HEK293 (cell line): Measurements from ENCODE around the gene AUH.

Experiments used
- CTCF ChIA-PET: fragments of 350-600 bp; formaldehyde crosslinking; extraction: SDS; loops from one replicate; lab custom pipeline; 2021; ENCODE audit warnings: antibody characterized with exemption; lab: Yijun Ruan, JAX
- POLR2A ChIA-PET: fragments of 300-600 bp; formaldehyde crosslinking; extraction: SDS; loops from one replicate; lab custom pipeline; 2020; ENCODE audit warnings: antibody characterized with exemption, inconsistent platforms; lab: Yijun Ruan, JAX
- H3K27ac ChIP-seq: fragments of 200-500 bp; sonication (Bioruptor generic); 2 replicates; pipeline ENCODE4 v1.5.1; 2014; ENCODE audit warnings: low read depth, low read length, control low read depth, inconsistent platforms; ENCODE audit errors: extremely low read depth
- H3K36me3 ChIP-seq, 2 experiments: fragments of 200-500 bp in 1 of 2; sonication (Bioruptor generic) in 1 of 2; 1 replicate in 1 of 2; 2 replicates in 1 of 2; pipeline ENCODE4 v1.5.1; 2014 to 2017; ENCODE audit warnings: inconsistent platforms in 2 of 2, low read length in 2 of 2; ENCODE audit not compliant: control insufficient read depth in 2 of 2, insufficient read depth in 1 of 2
- H3K4me1 ChIP-seq: fragments of 200-500 bp; sonication (Bioruptor generic); 2 replicates; pipeline ENCODE4 v1.5.1; 2014; ENCODE audit warnings: mild to moderate bottlenecking, low read length, inconsistent platforms; ENCODE audit not compliant: control insufficient read depth, insufficient read depth
- H3K4me3 ChIP-seq: 2 replicates; pipeline ENCODE4 v1.5.1; 2011; ENCODE audit warnings: low read depth, mild to moderate bottlenecking, control low read depth, low read length, moderate library complexity
- H3K9me3 ChIP-seq: fragments of 200-500 bp; sonication (Bioruptor generic); 2 replicates; pipeline ENCODE4 v1.5.1; 2014; ENCODE audit warnings: low read depth, low read length, inconsistent platforms; ENCODE audit not compliant: control insufficient read depth, insufficient read depth
- GLI2 ChIP-seq: fragments of 450-650 bp; formaldehyde crosslinking; IDR thresholded peaks from 2 replicates; pipeline ENCODE4; 2017; ENCODE audit warnings: missing biosample characterization, missing genetic modification characterization, low read depth, borderline replicate concordance
- HOXC10 ChIP-seq: sonication (generic); formaldehyde crosslinking; IDR thresholded peaks from 2 replicates; pipeline ENCODE4 v1.8.1; 2023; ENCODE audit warnings: mild to moderate bottlenecking, missing genetic modification reagents
- REST ChIP-seq: fragments of 450-650 bp; formaldehyde crosslinking; IDR thresholded peaks from 2 replicates; pipeline ENCODE4 v1.5.1; 2016; ENCODE audit warnings: missing biosample characterization, missing genetic modification characterization
- SP3 ChIP-seq: fragments of 450-650 bp; formaldehyde crosslinking; IDR thresholded peaks from 2 replicates; pipeline ENCODE4 v1.5.1; 2016; ENCODE audit warnings: missing biosample characterization, missing genetic modification characterization
- TCF7L2 ChIP-seq: IDR thresholded peaks from 2 replicates; pipeline ENCODE4 v1.6.1; 2011; ENCODE audit warnings: low read depth, mild to moderate bottlenecking, inconsistent platforms, low read length, moderate library complexity, borderline replicate concordance
- ZNF132 ChIP-seq: fragments of 450-650 bp; formaldehyde crosslinking; IDR thresholded peaks from 2 replicates; pipeline ENCODE4 v1.5.1; 2017; ENCODE audit warnings: missing biosample characterization, missing genetic modification characterization, borderline replicate concordance
- ZNF16 ChIP-seq: fragments of 450-650 bp; formaldehyde crosslinking; IDR thresholded peaks from 2 replicates; pipeline ENCODE4 v1.5.1; 2016; ENCODE audit warnings: low read depth, missing biosample characterization, missing genetic modification characterization
- ZNF223 ChIP-seq: fragments of 450-650 bp; formaldehyde crosslinking; IDR thresholded peaks from 2 replicates; pipeline ENCODE4 v1.5.1; 2016; ENCODE audit warnings: missing biosample characterization, missing genetic modification characterization
- ZNF341 ChIP-seq: fragments of 450-650 bp; formaldehyde crosslinking; IDR thresholded peaks from 2 replicates; pipeline ENCODE4; 2016; ENCODE audit warnings: low read depth, missing biosample characterization, missing genetic modification characterization
- ZNF350 ChIP-seq: fragments of 450-650 bp; formaldehyde crosslinking; IDR thresholded peaks from 2 replicates; pipeline ENCODE4 v1.5.0; 2017; ENCODE audit warnings: missing biosample characterization, mild to moderate bottlenecking, missing genetic modification characterization
- ZNF624 ChIP-seq: fragments of 450-650 bp; formaldehyde crosslinking; IDR thresholded peaks from 2 replicates; pipeline ENCODE4 v1.5.1; 2017; ENCODE audit warnings: missing biosample characterization, missing genetic modification characterization
- ZNF747 ChIP-seq: fragments of 450-650 bp; formaldehyde crosslinking; IDR thresholded peaks from 2 replicates; pipeline ENCODE4 v1.5.1; 2016; ENCODE audit warnings: missing biosample characterization, missing genetic modification characterization
- ZNF843 ChIP-seq: fragments of 450-650 bp; formaldehyde crosslinking; IDR thresholded peaks from 2 replicates; pipeline ENCODE4 v1.5.1; 2016; ENCODE audit warnings: missing biosample characterization, missing genetic modification characterization
- ZSCAN16 ChIP-seq: fragments of 450-650 bp; formaldehyde crosslinking; IDR thresholded peaks from 2 replicates; pipeline ENCODE4 v1.5.1; 2016; ENCODE audit warnings: missing biosample characterization, missing genetic modification characterization
- TF ChIP-seq, protein P1 (sequence below): fragments of 450-650 bp; formaldehyde crosslinking; IDR thresholded peaks from 2 replicates; pipeline ENCODE4 v1.5.1; 2016; ENCODE audit warnings: missing biosample characterization, missing genetic modification characterization
- TF ChIP-seq, protein P2 (sequence below): fragments of 450-650 bp; formaldehyde crosslinking; IDR thresholded peaks from 2 replicates; pipeline ENCODE4; 2016; ENCODE audit warnings: missing biosample characterization, missing genetic modification characterization
- TF ChIP-seq, protein P3 (sequence below): fragments of 450-650 bp; IDR thresholded peaks from 2 replicates; pipeline ENCODE4 v1.5.1; 2018; ENCODE audit warnings: missing biosample characterization, missing genetic modification characterization
- TF ChIP-seq, protein P4 (sequence below): fragments of 450-650 bp; formaldehyde crosslinking; IDR thresholded peaks from 2 replicates; pipeline ENCODE4 v1.5.1; 2016; ENCODE audit warnings: missing biosample characterization, missing genetic modification characterization

Gene AUH

GRCh38 chr9:91241909-91242308 lies 119.8 kb downstream of the AUH start:
- TF ChIP-seq, protein P1, sequence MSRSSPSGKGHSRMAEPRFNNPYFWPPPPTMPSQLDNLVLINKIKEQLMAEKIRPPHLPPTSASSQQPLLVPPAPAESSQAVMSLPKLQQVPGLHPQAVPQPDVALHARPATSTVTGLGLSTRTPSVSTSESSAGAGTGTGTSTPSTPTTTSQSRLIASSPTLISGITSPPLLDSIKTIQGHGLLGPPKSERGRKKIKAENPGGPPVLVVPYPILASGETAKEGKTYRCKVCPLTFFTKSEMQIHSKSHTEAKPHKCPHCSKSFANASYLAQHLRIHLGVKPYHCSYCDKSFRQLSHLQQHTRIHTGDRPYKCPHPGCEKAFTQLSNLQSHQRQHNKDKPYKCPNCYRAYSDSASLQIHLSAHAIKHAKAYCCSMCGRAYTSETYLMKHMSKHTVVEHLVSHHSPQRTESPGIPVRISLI (tag by site-specific recombination) = no peak
- no peak for TF ChIP-seq ZNF843 (tag by site-specific recombination)
- no peak for TF ChIP-seq ZNF341 (tag by site-specific recombination)
- TF ChIP-seq ZNF223 = no peak
- no peak for TF ChIP-seq TCF7L2
- no peak for TF ChIP-seq SP3 (tag by site-specific recombination)
- TF ChIP-seq, all 188 proteins: peak for 0
- no peak overlapping the region for H3K4me3 ChIP-seq
- CTCF ChIA-PET = no interaction called here
- H3K4me1 ChIP-seq = 0 out of 2 replicates have a peak, but pooled peaks cover 3% of the 10 kb centered on the region
- H3K27ac ChIP-seq = no peak overlapping the region
- no peaks in the 10 kb centered on the region for H3K9me3 ChIP-seq
- H3K36me3 ChIP-seq = no peaks in the 10 kb centered on the region
- POLR2A ChIA-PET = no interaction called here

DNA sequence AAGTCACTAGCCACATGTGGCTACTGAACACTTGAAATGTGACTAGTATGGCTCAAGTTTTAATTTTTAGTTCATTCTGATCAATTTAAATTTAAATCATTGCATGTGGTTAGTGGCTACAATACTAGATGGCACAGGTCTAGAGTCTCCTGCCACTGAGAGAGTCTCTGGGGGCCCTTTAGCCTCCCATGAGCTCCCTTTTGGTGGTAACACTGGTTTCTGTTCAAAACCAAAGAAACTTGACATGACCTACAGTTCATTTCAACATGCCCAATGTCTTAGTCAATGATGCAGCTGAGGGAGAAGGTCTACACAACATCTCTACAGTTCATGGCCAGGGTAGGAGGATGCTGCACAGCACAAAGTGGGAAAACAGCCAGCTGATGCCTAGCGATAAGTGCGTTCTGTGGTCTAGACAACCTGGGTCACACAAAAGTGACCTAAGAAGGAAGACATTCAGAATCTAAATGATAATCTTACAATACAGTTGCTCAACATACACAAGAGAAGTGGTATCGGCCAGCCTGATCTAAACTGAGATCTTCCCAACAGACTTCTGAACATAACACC lies 121.0 kb downstream of the AUH start:
- TF ChIP-seq ZNF350 (tag by site-specific recombination) (no peak), ZNF132 (tag by site-specific recombination) (no peak), ZSCAN16 (tag by site-specific recombination) (no peak), ZNF16 (tag by site-specific recombination) (no peak), ZNF624 (tag by site-specific recombination) (no peak)
- TF ChIP-seq, protein P2, sequence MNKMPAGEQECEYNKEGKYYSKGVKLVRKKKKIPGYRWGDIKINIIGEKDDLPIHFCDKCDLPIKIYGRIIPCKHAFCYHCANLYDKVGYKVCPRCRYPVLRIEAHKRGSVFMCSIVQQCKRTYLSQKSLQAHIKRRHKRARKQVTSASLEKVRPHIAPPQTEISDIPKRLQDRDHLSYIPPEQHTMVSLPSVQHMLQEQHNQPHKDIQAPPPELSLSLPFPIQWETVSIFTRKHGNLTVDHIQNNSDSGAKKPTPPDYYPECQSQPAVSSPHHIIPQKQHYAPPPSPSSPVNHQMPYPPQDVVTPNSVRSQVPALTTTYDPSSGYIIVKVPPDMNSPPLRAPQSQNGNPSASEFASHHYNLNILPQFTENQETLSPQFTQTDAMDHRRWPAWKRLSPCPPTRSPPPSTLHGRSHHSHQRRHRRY = no peak
- Histone ChIP-seq H3K4me1 (no peaks in the 10 kb centered on the region), H3K9me3 (no peaks in the 10 kb centered on the region), H3K36me3 (no peaks in the 10 kb centered on the region), H3K4me3 (no peak overlapping the region), H3K27ac (no peak overlapping the region)
- POLR2A ChIA-PET = no interaction called here
- CTCF ChIA-PET = no interaction called here

DNA sequence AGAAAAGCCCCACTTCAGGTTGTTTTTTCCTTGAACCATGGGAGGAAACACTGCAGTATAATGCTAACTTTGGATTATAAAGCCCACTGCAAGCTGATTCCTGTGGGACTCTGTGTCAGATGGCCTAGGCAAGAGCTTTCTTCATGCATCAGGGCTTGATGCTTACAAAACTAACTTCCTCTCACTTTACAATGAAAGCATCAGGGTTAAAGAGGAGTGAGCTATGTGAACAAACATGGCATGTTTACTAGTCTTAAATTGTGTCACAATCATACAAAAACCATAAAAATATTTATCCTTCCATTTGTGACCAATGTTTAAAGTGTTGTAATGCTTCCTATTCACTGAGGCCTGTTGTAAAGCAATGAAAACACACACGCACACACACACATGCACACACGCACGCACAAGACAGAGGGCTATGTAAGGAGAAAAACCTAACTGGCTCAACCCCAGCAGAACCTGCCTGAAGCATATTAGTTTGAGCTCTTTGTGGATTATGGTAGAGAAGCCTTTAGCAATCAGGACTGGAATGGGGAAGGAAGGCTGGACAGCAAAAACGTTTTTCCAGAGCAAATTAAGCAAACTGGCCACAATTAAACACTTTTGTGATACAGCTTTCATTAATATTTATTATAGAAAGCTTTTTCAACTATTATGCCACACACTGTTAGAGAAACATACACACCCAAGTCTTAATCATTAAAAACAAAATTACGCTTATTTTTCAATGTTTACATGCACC lies 122.2 kb downstream of the AUH start:
- ChIA-PET CTCF (no interaction called here), POLR2A (no interaction called here)

DNA sequence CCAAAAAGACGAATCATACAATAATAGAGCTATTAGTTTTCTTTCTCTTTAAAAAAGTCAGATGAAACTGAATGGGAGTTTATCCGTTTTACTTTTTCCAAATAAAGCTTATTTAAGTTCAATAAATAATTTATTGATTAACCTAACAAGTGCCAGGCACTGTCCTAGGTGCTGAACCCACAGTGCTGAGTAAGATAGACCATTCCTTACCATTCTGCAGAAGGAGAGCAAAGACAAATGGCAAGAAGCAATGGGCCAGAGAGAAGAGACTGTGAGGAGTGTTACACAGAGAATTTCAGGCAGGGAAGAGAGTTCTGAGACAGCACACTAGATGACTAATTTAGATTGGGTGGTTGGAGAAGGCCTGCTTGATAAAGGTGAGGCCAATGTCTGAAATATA lies 127.2 kb downstream of the AUH start:
- no peak overlapping the region for H3K4me3 ChIP-seq
- TF ChIP-seq REST (tag by site-specific recombination) (peak; percentile 79; the same call in 1 of the 2 replicates), HOXC10 (CRISPR knock-in tag) (no peak)
- TF ChIP-seq, protein P3, sequence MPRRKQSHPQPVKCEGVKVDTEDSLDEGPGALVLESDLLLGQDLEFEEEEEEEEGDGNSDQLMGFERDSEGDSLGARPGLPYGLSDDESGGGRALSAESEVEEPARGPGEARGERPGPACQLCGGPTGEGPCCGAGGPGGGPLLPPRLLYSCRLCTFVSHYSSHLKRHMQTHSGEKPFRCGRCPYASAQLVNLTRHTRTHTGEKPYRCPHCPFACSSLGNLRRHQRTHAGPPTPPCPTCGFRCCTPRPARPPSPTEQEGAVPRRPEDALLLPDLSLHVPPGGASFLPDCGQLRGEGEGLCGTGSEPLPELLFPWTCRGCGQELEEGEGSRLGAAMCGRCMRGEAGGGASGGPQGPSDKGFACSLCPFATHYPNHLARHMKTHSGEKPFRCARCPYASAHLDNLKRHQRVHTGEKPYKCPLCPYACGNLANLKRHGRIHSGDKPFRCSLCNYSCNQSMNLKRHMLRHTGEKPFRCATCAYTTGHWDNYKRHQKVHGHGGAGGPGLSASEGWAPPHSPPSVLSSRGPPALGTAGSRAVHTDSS (tag by site-specific recombination) = no peak
- TF ChIP-seq, protein P4, sequence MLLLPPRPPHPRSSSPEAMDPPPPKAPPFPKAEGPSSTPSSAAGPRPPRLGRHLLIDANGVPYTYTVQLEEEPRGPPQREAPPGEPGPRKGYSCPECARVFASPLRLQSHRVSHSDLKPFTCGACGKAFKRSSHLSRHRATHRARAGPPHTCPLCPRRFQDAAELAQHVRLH (tag by site-specific recombination) = no peak
- TF ChIP-seq, all 188 proteins: peak for 1
- POLR2A ChIA-PET = no interaction called here
- Histone ChIP-seq H3K27ac (no peak overlapping the region), H3K4me1 (no peaks in the 10 kb centered on the region), H3K9me3 (no peaks in the 10 kb centered on the region), H3K36me3 (no peaks in the 10 kb centered on the region)
- CTCF ChIA-PET = interaction anchor here (0.5 kb wide), 1 partner anchor 741 kb away, joined by 4 read pairs; no protein-coding TSS in a partner anchor

More for the DNA sequence above, 122.2 kb downstream of the AUH start:
- TF ChIP-seq ZNF747 (no peak), GLI2 (tag by site-specific recombination) (no peak)
- TF ChIP-seq, all 188 proteins: peak for 0
- Histone ChIP-seq H3K4me1 (no peaks in the 10 kb centered on the region), H3K9me3 (no peaks in the 10 kb centered on the region), H3K36me3 (no peaks in the 10 kb centered on the region), H3K27ac (no peak overlapping the region), H3K4me3 (no peak overlapping the region)
